MM.1S (cell line): Measurements from ENCODE around the gene PDZK1.

Source experiments
- DNase-seq: peaks from one replicate; pipeline ENCODE4 v3.0.0-alpha.2; 2015
- H2AFZ ChIP-seq: fragments of 300-600 bp; sonication (generic); 2 replicates; pipeline ENCODE4 v1.6.0; 2016; ENCODE audit warnings: antibody characterized with exemption, low read length
- H3F3A ChIP-seq: fragments of 300-600 bp; sonication (generic); 2 replicates; pipeline ENCODE4 v1.6.1; 2016; ENCODE audit warnings: mild to moderate bottlenecking, antibody characterized with exemption, low read length, moderate library complexity, mixed read lengths; ENCODE audit not compliant: insufficient read depth
- H3K27ac ChIP-seq: fragments of 300-600 bp; sonication (generic); 2 replicates; pipeline ENCODE4 v1.5.1; 2016; ENCODE audit warnings: mild to moderate bottlenecking, low read length
- H3K27me3 ChIP-seq: fragments of 300-600 bp; sonication (generic); replicated peaks from 2 replicates; pipeline ENCODE4 v1.6.0; 2016; ENCODE audit warnings: low read length; ENCODE audit not compliant: insufficient read depth
- H3K36me3 ChIP-seq: fragments of 300-600 bp; sonication (generic); replicated peaks from 2 replicates; pipeline ENCODE4 v1.6.1; 2016; ENCODE audit warnings: mild to moderate bottlenecking, low read length, mixed read lengths; ENCODE audit not compliant: insufficient read depth
- H3K4me1 ChIP-seq: fragments of 300-600 bp; sonication (generic); 2 replicates; pipeline ENCODE4 v1.6.1; 2016; ENCODE audit warnings: low read length, mixed read lengths
- H3K4me2 ChIP-seq: fragments of 300-600 bp; sonication (generic); 2 replicates; pipeline ENCODE4 v1.6.0; 2016; ENCODE audit warnings: low read depth, low read length
- H3K4me3 ChIP-seq: fragments of 300-600 bp; sonication (generic); 2 replicates; pipeline ENCODE4 v1.5.1; 2016; ENCODE audit warnings: low read length, mixed read lengths
- H3K79me2 ChIP-seq: fragments of 300-600 bp; sonication (generic); 2 replicates; pipeline ENCODE4 v1.6.1; 2016; ENCODE audit warnings: mixed run types, low read length, mixed read lengths
- H3K9ac ChIP-seq: fragments of 300-600 bp; sonication (generic); 2 replicates; pipeline ENCODE4 v1.6.1; 2016; ENCODE audit warnings: low read length, mixed read lengths
- H3K9me2 ChIP-seq: fragments of 300-600 bp; sonication (generic); replicated peaks from 2 replicates; pipeline ENCODE4 v1.6.1; 2016; ENCODE audit warnings: mild to moderate bottlenecking, low read length, mixed read lengths; ENCODE audit not compliant: insufficient read depth
- H3K9me3 ChIP-seq: fragments of 300-600 bp; sonication (generic); replicated peaks from 2 replicates; pipeline ENCODE4 v1.6.1; 2016; ENCODE audit warnings: mild to moderate bottlenecking, low read length, mixed read lengths; ENCODE audit not compliant: insufficient read depth
- H4K20me1 ChIP-seq: fragments of 300-600 bp; sonication (generic); 2 replicates; pipeline ENCODE4 v1.6.1; 2016; ENCODE audit warnings: mild to moderate bottlenecking, low read length, moderate library complexity, mixed read lengths; ENCODE audit not compliant: insufficient read depth
- CTCF ChIP-seq: fragments of 300-600 bp; sonication (generic); IDR thresholded peaks from 2 replicates; pipeline ENCODE4 v1.5.1; 2016; ENCODE audit warnings: antibody characterized with exemption, low read length, mixed read lengths
- EZH2 ChIP-seq: fragments of 300-600 bp; sonication (generic); optimal IDR thresholded peaks from 2 replicates; pipeline ENCODE3; 2017; ENCODE audit warnings: low read depth, mild to moderate bottlenecking, antibody characterized with exemption, low read length, mixed read lengths
- EZH2phosphoT487 ChIP-seq: fragments of 300-600 bp; sonication (generic); IDR thresholded peaks from 2 replicates; pipeline ENCODE4 v1.6.1; 2018; ENCODE audit warnings: antibody characterized with exemption, low read length

Gene PDZK1

GRCh38 chr1:145710291-145711027 is 3.3 kb upstream of the PDZK1 start:
- no peak overlapping the region for H3K9ac ChIP-seq

GRCh38 chr1:145708063-145708462 is 895 bp upstream of the PDZK1 start:
- Histone ChIP-seq H3K9me3 (no peaks in the 10 kb centered on the region), H3K4me2 (no peak overlapping the region), H3K27me3 (no peaks in the 10 kb centered on the region), H3K79me2 (no peaks in the 10 kb centered on the region), H3K9me2 (no peaks in the 10 kb centered on the region), H2AFZ (no peak overlapping the region), H3K27ac (no peak overlapping the region), H3F3A (no peaks in the 10 kb centered on the region), H3K9ac (no peak overlapping the region), H3K4me3 (no peak overlapping the region), H3K36me3 (no peaks in the 10 kb centered on the region), H3K4me1 (no peaks in the 10 kb centered on the region), H4K20me1 (no peaks in the 10 kb centered on the region)
- DNase-seq = no peak
- no peak for TF ChIP-seq CTCF
- no peak for TF ChIP-seq EZH2
- no peak for TF ChIP-seq EZH2phosphoT487

More at GRCh38 chr1:145710291-145711027, 3.3 kb upstream of the PDZK1 start:
- Histone ChIP-seq H3F3A (no peaks in the 10 kb centered on the region), H3K79me2 (no peaks in the 10 kb centered on the region), H3K9me2 (no peaks in the 10 kb centered on the region), H3K4me1 (no peaks in the 10 kb centered on the region), H3K4me2 (no peak overlapping the region), H3K27ac (no peak overlapping the region), H3K9me3 (no peaks in the 10 kb centered on the region), H4K20me1 (no peaks in the 10 kb centered on the region), H3K4me3 (no peak overlapping the region), H2AFZ (no peak overlapping the region), H3K36me3 (no peaks in the 10 kb centered on the region), H3K27me3 (no peaks in the 10 kb centered on the region)
- TF ChIP-seq EZH2 = no peak
- no peak for TF ChIP-seq CTCF
- TF ChIP-seq EZH2phosphoT487 = no peak
- no peak for DNase-seq

GRCh38 chr1:145706086-145706664 is 993 bp downstream of the PDZK1 start:
- Histone ChIP-seq H3K4me1 (no peaks in the 10 kb centered on the region), H3K27ac (no peak overlapping the region)

More at GRCh38 chr1:145706086-145706664, 993 bp downstream of the PDZK1 start:
- H4K20me1 ChIP-seq = no peaks in the 10 kb centered on the region
- no peaks in the 10 kb centered on the region for H3K79me2 ChIP-seq
- no peak overlapping the region for H3K4me3 ChIP-seq
- no peaks in the 10 kb centered on the region for H3K36me3 ChIP-seq
- H3K9me2 ChIP-seq = no peaks in the 10 kb centered on the region
- no peak overlapping the region for H3K4me2 ChIP-seq
- H3K9me3 ChIP-seq = no peaks in the 10 kb centered on the region
- no peak overlapping the region for H2AFZ ChIP-seq
- H3K9ac ChIP-seq = no peak overlapping the region
- H3K27me3 ChIP-seq = no peaks in the 10 kb centered on the region
- no peak for DNase-seq
- no peaks in the 10 kb centered on the region for H3F3A ChIP-seq
- TF ChIP-seq EZH2 = no peak
- TF ChIP-seq CTCF = no peak
- TF ChIP-seq EZH2phosphoT487 = no peak
